Tibial nerve (tissue), 3 donors: Measurements from ENCODE around the gene LGALS12.

Source experiments
- CTCF ChIP-seq, 5 experiments: fragments of 200-600 bp in 3 of 5; fragments of 450-650 bp in 2 of 5; sonication (generic) in 3 of 5; IDR thresholded peaks; one replicate each; pipeline ENCODE4 v1.5.1; 2016 to 2019; ENCODE audit warnings: antibody characterized with exemption in 5 of 5, mild to moderate bottlenecking in 3 of 5, moderate library complexity in 2 of 5
- POLR2A ChIP-seq, 2 donors: fragments of 450-650 bp; IDR thresholded peaks; one replicate each; pipeline ENCODE4 v1.6.1; 2017; ENCODE audit warnings: antibody characterized with exemption in 2 of 2, mild to moderate bottlenecking in 2 of 2, moderate library complexity in 2 of 2

GRCh38 chr11:63470311-63470710 lies 35.6 kb upstream of the LGALS12 start:
- no peak for TF ChIP-seq CTCF (IDR thresholded peaks at IDR 0.05)
- no peak for TF ChIP-seq POLR2A (IDR thresholded peaks at IDR 0.05)
